HG02870 (cell line): ENCODE results near the gene CCDC13.
"Not testable (repeated sequence)": the region's sequence is repeated elsewhere in the genome, so short reads cannot be mapped to it uniquely, and the experiment has no call there.

Experiments
- ATAC-seq: cut with Tn5 transposase; IDR thresholded peaks from one replicate; pipeline ENCODE4 v1.9.1; 2021; ENCODE audit warnings: mild to moderate bottlenecking, moderate library complexity; ENCODE audit not compliant: unreplicated experiment

The CCDC13 gene, protein sequence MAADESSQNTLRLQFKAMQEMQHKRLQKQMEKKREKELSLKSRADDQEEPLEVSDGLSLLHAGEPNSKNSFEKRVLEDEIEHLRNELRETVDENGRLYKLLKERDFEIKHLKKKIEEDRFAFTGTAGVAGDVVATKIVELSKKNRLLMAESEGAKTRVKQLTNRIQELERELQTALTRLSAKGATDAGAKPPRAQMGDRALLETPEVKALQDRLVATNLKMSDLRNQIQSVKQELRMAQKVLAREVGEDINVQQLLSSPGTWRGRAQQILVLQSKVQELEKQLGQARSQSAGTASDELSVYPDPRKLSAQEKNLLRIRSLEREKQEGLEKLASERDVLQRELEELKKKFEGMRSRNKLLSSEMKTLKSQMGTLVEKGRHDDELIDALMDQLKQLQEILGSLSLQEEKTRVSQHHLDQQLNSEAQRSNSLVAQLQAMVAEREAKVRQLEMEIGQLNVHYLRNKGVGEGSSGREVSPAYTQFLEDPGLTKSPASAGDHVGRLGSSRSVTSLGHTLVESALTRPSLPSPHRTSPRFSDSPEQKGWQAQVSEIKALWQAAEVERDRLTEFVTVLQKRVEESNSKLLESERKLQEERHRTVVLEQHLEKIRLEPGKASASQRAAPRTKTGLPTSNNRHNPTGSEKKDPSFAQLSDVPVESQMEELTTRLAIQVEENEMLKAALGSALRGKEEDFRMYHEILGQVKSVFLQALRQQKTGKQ

DNA sequence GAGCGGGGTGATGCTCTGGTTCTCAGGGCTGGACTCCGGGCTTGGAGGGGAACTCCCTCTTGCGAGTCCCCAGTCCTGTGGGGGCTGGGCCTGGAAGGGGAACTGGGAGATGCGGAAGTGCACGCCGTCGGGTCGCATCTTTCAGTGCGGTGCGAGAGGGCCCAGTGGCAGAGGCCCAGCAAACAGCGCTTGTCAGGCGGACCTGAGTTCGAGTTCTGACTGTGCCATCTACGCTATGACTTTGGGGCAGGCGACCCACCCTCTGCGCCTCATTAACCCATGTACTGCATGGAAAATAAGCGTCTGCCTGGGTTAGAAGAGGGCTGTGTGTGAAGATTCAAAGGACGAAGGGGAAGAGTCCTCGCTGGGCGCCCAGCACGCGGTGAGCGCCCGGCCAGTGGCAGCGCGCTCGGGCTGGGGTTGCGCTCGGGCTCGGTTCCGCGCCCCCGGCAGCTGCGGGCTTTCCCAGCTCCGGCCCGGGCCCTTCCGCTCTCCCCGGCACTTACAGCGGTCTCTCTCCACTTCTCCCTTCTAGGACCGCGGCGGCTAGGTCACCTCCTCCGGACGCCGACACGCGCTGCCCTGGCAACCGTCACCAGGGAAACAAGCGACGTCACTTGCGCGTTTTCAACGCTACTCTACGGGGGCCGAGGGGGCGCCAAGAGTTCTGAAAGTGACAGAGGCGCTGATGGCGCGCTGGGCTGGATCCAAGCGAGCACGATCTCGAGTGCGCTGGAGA lies at the start of gene CCDC13:
Gene CCDC13, minus strand, starts transcription at position 584 of the 739 bp plus-strand sequence. CDS start 14,908 bp downstream, outside the sequence.
- ATAC-seq = peak; percentile 97

- ATAC-seq = no peak
Measured at GRCh38 chr3:42822828-42823227, 49.8 kb upstream of the CCDC13 start.

DNA sequence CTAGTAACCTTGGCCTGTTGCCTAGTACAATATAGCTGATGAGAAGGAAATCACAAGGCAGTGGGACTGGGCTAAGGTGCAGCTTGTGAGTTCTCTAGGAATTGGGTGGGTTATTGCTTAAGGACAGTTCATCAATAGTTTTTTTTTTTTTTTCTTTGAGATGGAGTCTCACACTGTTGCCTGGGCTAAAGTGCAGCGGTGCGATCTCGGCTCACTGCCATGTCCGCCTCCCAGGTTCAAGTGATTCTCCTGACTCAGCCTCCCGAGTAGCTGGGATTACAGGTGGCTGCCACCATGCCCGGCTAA lies 47.6 kb upstream of the CCDC13 start:
- ATAC-seq = no peak

- no peak for ATAC-seq
Measured at GRCh38 chr3:42819351-42819965, 46.4 kb upstream of the CCDC13 start.

- ATAC-seq = no peak
Measured at GRCh38 chr3:42815826-42816225, 42.8 kb upstream of the CCDC13 start.

GRCh38 chr3:42814914-42815507 lies 42.0 kb upstream of the CCDC13 start:
- no peak for ATAC-seq

DNA sequence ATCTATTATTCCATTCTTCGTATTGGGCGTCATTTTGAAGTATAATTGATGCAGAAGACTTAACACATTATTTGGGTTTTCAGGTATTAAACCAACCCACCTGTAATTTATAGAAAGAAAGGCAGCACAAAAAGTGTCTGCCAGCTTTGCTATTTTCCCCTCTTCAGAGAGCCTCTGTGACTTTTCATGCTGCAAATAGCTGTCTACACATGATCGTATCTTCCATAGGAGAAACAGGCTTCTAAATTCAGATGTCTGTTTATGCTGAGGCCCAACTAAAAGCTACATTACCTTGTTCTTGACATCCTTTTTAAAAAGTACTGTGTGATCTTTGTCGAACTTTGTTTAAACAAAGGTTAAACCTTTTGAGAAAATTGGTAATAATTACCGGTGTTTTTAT lies 41.2 kb upstream of the CCDC13 start:
- ATAC-seq = no peak

DNA sequence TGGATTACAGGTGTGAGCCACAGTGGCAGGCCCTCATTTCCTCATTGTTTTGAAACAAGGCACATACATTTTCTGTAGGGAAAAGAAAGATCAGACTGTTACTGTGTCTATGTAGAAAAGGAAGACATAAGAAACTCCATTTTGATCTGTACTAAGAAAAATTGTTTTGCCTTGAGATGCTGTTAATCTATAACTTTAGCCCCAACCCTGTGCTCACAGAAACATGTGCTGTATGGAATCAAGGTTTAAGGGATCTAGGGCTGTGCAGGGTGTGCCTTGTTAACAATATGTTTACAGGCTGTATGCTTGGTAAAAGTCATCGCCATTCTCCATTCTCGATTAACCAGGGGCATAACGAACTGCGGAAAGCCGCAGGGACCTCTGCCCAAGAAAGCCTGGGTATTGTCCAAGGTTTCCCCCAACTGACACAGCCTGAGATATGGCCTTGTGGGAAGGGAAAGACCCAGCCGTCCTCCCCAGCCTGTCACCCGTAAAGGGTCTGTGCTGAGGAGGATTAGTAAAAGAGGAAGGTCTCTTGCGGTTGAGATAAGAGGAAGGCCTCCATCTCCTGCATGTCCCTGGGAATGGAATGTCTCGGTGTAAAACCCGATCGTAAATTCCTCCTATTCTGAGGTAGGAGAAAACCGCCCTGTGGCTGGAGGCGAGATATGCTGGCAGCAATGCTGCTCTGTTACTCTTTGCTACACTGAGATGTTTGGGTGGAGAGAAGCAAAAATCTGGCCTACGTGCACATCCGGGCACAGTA lies 38.2 kb upstream of the CCDC13 start:
- not testable (repeated sequence) for ATAC-seq

- ATAC-seq = not testable (repeated sequence)
Measured at GRCh38 chr3:42810706-42811105, 37.7 kb upstream of the CCDC13 start.

- ATAC-seq = no peak
Measured at GRCh38 chr3:42809202-42809601, 36.1 kb upstream of the CCDC13 start, which contains the start of gene ACKR2. Gene ACKR2, plus strand, starts transcription at chr3:42809445. Its CDS starts 55,058 bp downstream, at chr3:42864503.

DNA sequence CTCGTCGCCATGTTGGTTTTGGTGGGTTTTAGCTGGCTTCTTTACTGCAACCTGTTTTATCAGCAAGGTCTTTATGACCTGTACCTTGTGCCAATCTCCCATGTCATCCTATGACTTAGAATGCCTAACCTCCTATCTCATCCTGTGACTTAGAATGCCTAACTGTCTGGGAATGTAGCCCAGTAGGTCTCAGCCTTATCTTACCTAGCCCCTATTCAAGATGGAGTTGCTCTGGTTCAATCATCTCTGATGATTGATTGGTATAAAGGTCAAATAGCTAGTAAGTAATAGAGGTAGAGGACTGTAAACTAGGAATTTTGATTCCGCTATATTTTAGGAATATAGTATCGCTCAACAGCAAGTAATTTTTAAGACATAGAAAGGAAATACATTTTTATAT lies 34.9 kb upstream of the CCDC13 start:
- no peak for ATAC-seq

DNA sequence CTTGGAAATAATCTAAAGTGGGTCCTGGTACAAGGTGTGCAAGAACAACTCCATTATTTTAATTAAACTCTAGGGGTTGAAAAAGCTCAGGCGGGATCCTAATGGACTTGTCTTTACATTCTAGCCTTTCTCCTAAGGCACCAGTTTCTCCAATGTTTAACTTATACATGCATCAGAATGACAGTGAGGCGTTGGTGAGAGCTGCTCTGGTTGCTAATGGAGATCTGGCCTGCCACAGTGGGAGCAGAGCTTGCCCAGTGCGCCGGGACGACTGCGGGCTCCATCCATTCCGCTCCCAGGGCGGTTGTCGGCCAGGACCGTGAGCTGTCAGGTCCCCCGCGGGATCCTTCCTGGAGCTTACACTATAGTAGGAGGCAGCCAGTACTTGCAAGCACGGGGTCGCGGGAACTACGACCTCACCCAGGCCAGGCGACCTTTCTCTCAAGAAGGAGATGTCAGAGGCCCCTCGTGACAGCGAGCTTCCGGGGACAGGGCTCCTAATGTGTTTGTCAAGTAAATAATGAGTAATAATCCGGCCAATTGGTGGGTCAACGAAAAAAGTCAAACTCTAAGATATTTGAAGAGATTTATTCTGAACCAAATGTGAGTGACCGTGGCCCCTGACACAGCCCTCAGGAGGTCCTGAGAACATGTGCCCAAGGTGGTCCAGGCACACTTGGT lies 32.2 kb upstream of the CCDC13 start:
- ATAC-seq = no peak

GRCh38 chr3:42804831-42805132 lies 31.7 kb upstream of the CCDC13 start:
- ATAC-seq = peak; percentile 7

DNA sequence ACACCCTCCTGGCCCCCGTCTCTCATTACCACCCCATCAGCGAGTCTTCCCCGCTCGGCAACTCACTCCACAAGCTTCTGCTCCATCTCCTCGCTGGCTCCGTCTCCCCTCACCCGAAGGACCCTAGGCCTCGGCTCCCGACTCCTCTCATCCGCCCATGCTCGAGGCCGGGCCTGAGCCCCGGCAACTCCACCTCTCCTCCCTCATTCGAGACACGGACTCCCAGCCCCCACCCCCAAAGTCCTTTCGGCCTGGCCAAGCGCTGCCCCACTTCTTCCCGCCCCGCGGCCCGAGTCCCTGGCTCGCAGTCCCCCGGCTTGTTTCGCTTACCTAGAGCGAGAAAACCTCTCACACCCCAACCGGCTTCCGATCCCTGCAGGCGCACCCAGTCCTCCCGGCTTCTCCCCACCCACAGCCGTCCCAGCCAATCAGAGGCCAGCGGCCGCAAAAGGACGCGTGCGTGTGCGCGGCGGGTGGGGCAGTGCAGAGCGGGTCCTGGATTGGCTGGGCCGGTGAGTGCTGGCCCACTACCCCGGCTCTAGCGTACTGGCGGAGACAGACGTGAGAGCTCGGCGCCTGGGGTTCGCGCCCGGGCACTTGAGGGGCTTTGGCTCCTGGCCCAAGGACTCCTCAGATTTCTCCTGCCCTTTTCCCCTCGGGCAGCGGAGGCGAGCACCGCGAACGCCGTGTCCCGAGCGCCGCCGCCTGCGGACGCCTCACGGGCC lies 31.2 kb upstream of the CCDC13 start, which contains the start of gene HIGD1A:
Gene HIGD1A, minus strand, starts transcription at position 385 of the 725 bp plus-strand sequence. CDS start 10,237 bp downstream, outside the sequence.
- ATAC-seq = peak; percentile 97

DNA sequence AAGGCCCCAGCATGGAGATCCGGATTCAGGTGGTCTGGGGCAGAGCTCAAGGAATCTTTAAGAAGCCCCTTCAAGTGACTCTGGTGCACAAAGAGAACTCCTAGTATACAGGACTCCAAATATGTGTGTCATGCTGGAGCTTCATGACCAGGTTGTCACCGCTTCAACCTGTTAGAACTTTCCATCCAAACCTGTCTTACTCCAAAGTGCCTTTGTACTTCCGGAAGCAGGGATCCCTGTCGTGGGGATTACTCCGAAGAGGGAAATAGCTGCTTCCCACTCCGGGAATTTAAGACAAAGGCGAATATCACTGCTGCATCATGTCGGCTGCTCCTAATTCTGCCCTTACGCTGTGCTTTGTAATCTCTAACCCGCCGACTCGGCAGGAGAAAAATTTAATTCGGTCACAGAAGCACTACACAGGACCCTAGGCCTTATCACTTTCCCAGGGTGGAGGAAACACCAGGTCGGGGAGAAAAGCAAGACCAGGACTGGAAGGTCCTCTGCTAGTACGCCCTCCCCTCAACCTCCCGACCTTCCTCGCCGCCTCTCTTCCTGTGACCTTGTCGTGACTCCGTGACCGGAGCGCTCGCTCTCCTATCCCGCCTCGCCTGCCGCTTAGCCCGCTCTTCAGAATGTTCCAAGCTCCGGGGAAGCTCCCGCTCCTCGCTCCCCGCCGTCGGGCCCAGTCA lies 30.5 kb upstream of the CCDC13 start:
- peak; percentile 21 for ATAC-seq

DNA sequence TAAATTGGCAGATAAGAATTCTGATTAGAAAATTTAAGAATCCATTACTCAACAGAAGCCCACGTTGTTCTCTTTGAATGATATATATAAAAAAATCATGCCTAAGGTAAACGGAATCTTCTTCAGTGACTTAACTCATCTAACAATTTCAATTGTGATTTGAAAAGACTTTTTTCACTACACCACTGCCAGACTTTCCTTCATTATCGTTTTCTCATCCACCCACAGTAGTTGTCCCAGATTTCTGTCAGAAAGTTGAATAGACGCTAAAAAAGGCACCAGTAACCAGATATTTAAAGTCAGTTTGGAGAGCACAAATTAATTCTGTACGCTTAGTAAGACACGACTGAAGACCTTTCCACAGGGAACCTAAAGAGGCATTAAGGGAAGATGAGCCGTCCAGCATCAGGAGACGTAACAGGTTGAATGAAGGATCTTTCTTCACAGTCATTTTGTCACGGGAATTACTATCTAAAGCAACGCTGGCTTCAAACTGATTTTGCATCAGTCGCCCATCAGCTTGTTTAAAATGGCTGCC lies 29.9 kb upstream of the CCDC13 start:
- no peak for ATAC-seq

- ATAC-seq = no peak
Measured at GRCh38 chr3:42801784-42802183, 28.7 kb upstream of the CCDC13 start.

GRCh38 chr3:42801048-42801620 lies 28.1 kb upstream of the CCDC13 start:
- no peak for ATAC-seq
